Ramos (cell line): Measurements from ENCODE around the gene TOMM6.
"Not testable (repeated sequence)": the region's sequence is repeated elsewhere in the genome, so short reads cannot be mapped to it uniquely, and the experiment has no call there.

Experiments used
- in situ Hi-C: fragments of 300-500 bp; cut with MboI; formaldehyde crosslinking; loops from one replicate; pipeline ENCODE4 v1.14.3; 2022; ENCODE audit warnings: low sequenced_read_pairs; ENCODE audit not compliant: unreplicated experiment

Gene TOMM6

DNA sequence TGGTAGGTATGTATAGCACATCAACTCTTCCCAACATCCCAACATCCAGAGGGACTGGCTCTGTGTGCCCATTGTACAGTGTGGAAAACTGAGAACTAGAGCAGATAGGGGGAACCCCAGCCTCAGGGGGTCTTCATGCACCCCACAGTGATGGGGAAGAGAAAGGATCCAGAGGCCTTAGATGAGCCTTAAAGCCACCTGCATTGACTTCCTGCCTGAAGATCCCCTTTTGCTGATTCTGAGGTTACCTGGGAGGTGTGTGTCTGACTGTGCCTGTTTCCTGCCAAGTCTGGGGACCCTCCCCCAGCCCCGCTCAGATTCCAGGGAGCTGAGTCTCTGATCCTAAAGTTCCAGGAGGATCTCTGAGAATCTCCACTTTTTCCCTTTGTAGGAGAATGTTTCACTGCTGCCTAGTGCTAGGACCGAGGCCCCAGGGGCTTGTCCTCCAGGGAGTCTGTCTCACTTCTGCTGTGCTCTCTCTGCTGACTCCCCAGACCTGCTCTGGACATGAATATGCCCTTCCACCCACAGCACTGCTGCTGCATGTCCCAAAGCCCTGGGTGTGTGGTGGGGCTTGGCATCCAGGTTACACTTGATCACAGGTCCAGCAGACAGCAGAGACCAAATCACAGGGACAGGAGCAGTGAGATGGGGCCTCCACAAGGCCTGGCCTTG is 27.5 kb upstream of the TOMM6 start:
- in situ Hi-C loops: no loop called here

DNA sequence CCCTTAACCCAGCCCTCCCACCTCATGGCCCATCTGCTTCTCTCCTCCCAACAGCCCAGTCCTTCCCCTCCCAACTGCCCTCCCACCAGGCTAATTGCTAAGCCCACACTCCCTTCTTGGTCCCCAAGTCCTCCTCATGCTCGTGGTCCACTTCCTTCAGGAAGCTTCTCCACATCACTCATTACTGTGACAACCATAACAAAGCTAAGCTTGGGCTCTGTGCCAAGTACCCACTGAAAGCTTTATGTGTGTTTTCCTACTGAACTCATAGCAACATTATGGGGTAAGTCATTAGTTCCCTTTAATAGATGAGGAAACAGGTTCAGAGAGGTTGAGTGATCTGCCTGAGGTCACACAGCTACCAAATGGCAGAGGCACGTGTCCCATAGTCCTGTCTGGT is 24.0 kb upstream of the TOMM6 start:
- in situ Hi-C loops: no loop called here

DNA sequence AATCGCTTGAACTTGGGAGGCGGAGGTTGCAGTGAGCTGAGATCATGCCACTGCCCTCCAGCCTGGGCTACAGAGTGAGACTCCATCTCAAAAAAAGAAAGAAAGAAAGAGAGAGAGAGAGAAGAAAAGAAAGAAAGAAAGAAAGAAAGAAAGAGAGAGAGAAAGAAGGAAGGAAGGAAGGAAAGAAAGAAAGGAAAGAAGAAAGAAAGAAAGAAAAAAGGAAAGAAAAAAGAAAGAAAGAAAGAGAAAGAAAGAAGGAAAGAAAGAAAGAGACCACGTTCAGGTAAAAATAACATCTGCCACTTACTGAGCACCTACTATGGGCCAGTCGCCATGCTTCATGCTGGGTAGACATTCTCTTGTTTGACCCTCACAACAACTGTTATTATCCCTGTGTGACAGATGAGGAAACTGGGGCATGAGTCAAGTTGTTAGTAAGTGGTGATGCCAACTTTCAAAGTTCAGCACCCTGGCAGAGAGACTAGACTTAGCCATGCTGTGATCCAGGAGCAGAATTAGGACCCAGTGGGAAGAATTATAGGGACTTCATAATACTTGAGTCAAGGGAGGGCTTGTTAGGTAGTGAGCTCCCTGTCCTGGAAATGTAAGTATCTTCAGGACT is 21.3 kb upstream of the TOMM6 start:
- in situ Hi-C loops: not testable (repeated sequence)

DNA sequence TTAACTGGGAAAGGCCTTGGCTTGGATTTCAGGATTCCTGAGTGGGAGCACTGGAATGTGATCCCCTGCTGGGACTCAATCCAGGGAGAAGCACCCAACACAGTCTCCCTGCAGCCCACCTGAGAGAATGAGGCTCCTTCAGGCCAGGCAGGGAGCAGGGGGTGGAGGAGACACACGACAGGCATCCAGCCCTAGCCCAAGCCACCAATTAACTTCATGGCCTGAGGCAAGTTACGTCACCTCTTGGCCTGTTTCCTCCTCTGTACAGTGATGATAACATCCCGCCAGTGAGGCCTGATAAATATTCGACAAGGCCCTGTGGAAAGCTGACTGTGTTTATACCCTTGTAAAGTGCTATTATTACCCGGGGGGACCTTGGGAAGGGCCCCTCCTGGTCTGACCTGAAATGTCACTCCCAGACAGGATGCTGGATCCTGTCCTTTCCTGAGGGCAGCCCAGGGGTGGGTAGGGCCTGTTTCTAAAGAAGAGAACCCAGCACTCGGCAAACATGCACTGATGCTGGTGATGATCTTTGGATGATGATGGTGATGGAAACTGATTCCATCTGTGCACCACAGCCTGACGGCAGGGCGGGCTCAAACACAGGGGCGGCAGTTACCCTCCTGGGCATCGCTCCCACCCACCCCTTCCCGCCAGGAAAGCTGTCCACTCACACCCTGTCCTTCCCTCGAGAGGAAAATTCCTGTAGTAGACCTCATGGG is 20.2 kb upstream of the TOMM6 start:
- in situ Hi-C loops: no loop called here

DNA sequence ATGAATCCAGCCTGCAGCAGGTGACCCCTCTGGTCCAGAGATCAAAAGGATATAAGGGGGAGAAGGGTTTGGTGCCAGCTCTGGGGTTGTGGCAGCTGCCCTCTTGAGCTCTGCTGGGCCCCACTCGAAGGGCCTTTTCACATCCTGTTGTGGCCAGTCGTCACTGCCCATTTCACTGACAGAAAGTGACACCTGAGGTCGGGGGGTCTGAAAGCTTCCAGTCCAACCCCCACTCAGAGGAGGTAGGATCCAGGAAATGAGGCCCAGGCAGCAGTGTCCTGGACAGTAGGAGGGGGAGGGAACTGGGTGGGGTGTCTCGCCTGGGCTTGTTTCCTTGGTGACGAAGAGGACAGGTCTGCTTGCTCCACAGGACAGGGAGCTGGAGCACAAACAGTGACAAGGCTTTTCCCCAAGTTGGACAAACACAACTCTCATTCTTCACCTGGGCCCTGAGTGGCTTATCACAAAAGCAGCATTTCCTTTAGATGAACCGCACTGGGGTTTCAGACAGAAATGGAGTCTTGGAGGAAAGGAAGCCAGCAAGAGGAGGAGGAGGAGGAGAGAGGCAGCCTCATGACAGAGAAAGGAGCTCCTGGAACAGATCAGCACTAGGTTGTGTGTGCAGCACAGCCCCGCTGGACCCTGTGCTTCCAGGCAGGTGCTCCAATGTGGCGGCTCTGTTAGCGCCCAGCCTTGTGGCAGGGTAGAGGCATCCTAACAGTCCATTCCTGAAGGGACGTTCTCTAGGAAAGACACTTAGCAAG is 18.8 kb upstream of the TOMM6 start:
- in situ Hi-C loops: no loop called here

DNA sequence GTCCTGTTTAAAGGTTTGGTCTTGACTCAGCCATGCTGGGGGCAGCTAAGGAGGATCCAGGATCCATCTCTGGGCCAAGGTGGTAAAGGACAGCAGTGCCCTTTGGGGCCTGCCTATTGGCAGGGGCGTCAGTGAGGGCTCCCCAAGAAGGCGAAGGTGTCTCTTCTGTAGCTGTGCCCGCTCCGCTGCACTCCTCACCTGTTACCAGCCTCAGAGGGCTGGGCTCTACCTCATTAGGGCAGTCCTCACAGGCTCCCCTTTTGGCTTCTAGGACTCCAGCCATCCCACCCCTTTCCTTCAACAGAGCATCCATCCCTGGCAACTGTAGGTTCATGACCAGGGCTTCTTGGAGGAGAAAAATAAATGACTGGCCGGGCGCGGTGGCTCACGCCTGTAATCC is 18.1 kb upstream of the TOMM6 start:
- in situ Hi-C loops: no loop called here

DNA sequence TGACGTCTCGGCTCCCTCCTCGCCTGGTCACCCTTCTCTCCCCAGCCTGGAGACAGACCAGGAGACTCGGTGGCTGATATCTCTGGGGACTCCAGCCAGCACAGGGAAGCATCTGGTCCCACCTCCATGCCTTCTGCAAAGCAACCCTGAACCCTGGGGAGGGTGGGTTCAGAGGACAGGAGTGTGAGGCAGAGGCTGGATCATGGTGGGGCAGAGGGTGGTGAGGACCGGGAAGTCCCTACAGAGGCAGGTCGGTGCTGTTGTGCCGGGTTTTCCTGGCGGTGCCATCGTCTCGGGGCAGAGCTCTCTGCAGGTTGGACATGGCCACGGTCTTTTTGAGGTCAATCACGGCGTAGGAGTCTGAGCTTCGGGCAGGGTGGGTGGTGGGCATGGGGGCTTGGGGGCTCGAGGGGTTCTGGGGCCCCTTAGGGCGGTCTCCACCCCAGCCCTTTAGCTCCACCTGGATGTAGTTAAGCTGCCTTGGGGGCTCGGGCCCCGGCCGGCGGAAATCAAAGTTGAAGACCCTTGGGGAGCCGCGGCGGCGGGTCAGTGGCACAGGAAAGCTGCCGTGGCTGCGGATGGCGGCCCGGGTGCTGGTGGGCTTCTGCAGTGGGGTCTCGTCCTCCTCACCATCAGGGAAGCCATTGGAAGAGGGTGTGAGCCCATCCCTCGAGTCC is 17.0 kb upstream of the TOMM6 start:
- in situ Hi-C loops: loop anchor here (5.0 kb wide), 1 partner anchor 168 kb away; no protein-coding TSS in a partner anchor

DNA sequence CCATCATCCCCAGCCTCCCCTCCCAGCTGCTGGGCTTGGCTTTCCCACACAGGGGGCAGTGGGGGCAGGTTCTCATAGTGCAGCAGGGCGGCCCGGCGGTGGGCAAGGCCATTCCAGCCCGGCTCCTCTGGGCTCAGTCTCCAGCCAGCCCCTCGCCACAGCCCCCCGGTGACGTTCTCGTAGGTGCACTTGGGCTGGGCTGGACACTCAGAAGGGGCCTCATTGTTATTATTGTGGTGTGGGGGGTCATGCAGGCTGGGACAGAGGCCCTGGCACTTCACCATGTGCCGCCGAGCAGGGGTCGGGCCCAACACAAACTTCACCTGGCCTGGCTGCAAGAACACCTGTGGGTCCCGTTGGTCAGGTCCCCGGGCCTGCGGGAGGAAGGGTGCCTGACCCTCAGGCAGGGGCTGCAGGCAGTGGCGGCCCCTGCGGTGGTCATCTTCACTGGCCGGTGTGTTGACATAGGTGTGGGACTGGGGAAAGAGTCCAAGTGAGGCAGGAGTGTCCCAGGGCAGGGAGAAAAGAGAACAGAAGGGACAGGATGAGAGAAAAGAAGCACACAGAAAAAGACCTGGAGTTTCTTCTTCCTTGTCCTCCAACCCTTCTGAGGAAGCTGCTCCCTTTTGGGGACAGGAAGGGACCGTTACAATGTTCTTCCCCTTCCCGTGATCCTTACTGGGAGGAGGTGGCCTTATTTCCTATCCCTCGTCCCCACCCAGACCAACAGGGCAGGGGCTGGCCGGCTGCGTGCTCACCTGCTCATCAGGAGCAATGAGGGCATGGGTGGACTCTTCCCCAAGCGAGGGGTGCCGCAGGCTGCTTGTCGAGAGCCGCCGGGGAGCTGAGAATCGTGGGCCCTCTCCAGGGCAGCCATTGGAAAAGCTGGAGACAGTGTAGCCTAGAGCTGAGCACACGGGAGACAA is 16.2 kb upstream of the TOMM6 start:
- in situ Hi-C loops: loop anchor here (5.0 kb wide), 1 partner anchor 169 kb away; no protein-coding TSS in a partner anchor

DNA sequence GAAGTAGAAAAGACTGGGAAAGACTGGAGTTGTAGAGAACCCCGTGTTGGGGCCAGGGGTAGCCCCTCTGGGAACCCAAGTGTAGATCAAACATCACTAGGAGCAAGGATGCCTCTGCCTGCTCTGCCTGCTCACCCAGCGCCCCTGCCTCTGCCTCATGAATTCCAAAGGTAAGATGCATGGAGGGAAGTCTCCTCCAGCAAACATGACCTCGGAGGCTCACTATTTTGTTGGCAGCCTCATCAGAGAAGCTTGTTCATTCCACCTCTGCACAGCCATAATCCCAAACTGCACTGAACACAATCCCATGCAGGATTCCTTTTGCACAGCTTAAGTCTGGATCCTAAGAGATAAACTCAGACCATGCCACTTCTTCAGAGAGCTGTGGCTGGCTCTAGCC is 12.7 kb upstream of the TOMM6 start:
- in situ Hi-C loops: loop anchor here (5.0 kb wide), 1 partner anchor 173 kb away; no protein-coding TSS in a partner anchor

DNA sequence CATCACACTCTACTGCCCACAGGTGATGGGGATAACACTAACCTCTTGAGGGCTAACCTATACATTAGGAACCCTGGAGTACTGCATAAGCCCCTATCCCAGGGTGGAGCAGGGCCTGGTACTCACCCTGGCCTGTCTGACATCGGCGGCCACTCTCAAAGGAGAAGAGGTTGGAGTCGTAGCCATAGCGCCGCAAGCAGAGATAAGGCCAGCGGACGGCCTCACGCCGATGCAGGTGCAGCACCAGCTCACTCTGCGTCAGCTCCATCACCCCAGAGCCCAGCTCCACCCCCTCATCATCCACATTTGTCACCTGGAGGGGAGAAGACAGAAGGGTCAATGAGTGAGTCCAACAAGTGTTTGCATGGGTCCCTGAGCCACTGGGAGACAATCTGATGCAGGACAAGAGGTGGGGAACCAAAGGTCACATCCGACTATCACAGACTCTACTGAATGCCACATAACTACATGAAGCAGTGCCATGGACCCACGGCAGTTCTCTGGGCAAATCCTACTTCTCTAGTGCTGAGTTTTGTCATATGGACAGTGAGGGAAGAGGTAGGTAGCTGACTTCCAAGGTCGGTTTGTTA is 12.1 kb upstream of the TOMM6 start:
- in situ Hi-C loops: no loop called here

DNA sequence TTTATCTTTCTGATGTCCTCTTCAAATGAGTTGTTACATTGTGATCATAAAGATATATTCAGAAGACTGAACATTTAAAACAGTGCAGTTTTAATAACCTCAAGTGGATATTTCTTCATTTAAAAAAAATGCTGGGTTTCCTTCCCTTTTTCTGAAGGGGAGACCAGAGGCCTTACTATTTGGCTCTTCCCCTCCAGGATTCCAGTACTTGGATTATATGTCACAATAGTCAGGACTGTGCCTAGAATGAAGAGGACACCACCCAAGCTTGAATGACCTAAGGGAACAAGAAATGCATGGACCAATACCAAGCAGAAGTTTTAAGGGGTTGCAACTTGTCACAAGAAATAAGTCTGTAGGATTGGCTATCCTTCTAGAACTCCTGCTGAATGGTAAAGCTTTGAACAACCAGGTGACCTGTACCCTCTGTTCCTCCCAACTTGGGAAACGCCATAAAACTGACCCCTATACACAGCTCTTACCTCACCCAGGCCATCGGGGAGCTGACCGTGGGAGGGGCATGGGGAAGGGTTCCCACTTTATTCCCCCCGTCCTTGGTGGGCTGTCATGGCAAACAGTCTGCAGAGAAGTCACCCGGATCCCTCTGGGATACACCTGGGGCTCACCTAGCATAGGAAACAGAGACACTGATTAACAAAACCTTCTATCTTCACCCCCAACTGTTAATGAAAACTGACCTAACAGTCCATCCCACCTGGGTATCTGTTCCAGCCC is 9.8 kb upstream of the TOMM6 start:
- in situ Hi-C loops: no loop called here

DNA sequence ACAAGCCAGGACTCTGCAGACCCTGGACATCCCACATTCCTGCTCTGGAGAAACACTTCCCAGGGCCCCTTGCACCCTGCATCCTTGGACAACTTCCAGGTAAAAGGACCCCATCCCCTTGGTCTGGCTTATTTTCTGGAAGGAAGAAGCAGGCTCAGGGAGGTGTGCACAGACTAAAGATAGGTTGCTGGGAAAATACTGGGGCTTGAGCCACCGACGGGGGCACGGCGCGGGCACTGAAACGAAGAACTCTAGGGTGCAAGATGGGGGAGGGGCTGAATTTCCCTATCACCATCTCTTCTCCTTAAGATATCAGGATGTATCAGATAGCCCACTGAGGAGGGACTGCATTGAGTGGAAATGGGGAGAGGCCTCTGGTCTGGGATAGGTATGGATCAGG is 8.6 kb upstream of the TOMM6 start:
- in situ Hi-C loops: no loop called here

DNA sequence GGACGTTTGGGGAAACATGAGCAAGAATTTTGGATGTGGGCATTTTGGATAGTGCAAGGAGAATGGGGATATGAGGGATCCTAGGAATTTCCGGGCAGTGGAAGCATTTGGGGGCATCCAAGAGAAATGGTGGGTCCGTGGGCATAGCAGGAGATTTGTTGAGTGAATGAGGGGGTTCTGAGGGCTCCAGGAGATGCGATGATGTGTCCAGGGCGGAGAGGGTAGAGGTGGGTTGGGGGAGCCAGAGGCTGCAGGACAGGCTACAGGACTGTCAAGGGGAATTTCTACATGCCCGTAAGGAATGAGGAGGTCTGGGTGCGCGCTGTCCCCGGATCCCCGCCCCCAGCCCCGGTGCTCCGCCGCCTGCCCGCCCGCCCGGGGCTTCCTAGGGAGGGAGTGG is 8.2 kb upstream of the TOMM6 start:
- in situ Hi-C loops: no loop called here

DNA sequence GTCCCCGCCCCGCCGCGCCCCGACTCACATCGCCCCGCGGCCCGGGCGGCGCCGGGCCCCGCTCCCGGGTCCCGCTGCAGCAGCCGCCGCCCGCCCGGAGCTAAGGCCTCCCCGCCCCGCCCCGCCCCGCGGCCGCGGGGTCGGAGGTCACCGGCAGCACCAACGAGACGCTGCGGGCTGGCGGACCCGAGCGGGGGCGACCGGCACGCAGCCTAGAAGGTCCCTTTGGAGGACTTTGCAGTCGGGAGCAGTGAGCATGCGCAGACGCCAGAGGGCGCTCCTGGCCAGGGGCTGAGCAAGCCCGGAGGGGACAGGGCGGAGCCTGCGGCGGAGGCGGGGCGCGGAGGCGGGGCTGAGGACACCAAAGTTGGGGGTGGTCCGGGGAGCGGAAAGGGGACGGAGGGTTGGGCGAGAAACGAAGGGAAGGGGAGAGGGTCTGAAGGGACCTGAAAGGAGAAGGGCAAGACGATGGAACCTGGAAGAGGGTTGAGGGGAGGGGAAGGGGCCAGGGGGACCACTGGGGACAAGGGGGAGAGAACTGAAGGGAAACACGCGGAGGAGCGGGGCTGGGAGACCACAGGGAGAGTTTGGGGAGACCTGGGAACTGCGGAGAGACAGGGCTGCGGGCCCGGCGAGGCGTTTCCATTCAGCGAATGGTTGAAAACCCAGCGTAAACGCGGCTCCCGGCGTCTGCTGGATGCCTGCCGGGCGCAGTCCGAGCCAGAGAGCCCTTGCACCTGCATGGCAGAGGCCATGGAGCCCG is 7.5 kb upstream of the TOMM6 start, which contains the start of gene FRS3:
FRS3 (minus strand) TSS at position 113 of the 763 bp plus-strand sequence. CDS start 2,913 bp downstream, outside the sequence.
- in situ Hi-C loops: loop anchor here (10.0 kb wide), 1 partner anchor 145 kb away; the partner anchor contains the start of genes BYSL and MED20

DNA sequence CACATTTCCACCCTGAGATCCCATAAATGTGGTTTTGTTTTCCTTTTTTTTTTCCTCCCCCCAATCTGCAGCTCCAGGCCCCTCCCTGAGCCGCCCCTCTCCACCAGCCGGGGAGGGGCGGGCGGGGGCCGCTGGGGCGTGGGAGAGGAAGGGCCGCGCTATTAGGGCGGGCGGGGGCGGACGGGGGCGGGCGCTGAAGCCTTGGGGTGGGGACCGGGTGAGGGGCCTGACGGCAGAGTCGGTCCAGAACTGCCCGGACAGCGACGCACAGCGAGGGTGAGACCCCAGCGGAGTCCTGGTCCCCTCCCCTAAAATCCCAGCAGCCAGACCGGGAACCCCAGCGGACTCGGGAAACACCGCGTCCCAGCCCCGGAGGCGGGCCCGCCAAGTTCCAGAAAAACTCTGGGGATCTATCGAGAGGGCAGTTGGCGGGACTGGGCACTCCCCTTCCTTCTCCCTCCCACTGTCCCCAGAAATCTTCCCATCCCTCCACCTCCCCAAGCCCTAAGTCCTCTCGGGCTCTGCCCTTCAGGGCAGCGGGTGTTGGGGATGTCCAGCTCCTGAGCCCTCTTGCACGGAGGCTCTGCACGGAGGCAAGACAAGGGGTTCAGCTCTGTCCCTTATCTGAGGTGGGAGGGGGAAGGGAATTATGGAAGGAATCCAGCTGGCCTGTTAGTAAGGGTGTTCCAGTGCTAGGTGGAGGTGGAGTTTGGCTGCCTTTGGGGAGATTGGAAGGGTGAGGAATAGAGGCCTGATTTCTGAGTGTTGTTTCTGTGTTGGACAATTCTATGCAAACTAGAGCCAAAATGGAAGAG is 6.7 kb upstream of the TOMM6 start, which contains the start of gene PRICKLE4:
PRICKLE4 (plus strand) TSS at position 232 of the 815 bp plus-strand sequence. CDS start 2,692 bp downstream, outside the sequence.
- in situ Hi-C loops: loop anchor here (10.0 kb wide), 1 partner anchor 144 kb away; the partner anchor contains the start of genes BYSL and MED20

DNA sequence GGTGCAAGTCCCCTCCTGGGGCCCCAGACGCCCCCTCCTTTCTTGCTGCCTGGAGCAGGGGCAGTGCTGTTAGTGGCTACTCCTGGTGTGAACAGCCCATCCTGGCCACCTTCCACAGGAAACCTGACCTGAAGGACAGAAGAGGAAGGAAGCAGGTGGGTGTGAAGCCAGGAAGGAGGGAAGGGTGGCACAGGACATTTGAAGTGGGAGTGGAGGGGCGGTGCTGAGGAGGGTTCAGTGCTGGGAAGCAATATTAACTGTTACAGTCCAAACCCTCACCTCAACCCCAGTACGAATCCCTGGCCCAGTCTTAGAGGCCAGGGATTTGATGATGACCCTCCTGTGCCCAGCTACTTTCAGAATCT is 6.1 kb upstream of the TOMM6 start:
- in situ Hi-C loops: loop anchor here (10.0 kb wide), 1 partner anchor 143 kb away; the partner anchor contains the start of genes BYSL and MED20
